B cell (primary cell): ENCODE results near the gene COL19A1. TPM values are rescaled to one million over a fixed set of nuclear protein-coding genes. Genes with fewer than 3 reads are reported as not detected.

Source experiments
- ATAC-seq: fragments of 200-7000 bp; cut with Tn5 transposase; one replicate; pipeline ENCODE4 v1.10.0; 2021; ENCODE audit warnings: low read depth, mild to moderate bottlenecking, moderate number of reproducible peaks, moderate library complexity
- CTCF ChIA-PET: fragments of 350-600 bp; sonication (Branson Sonifier 250); formaldehyde crosslinking; loops from one replicate; lab custom pipeline; 2021; ENCODE audit warnings: antibody characterized with exemption, inconsistent platforms; lab: Charles Lee
- POLR2A ChIA-PET: fragments of 350-600 bp; sonication (Branson Sonifier 250); formaldehyde crosslinking; loops from one replicate; lab custom pipeline; 2021; ENCODE audit warnings: antibody characterized with exemption; lab: Charles Lee
- DNase-seq: peaks from one replicate; pipeline ENCODE4 v3.0.0; 2013
- H2AFZ ChIP-seq: 2 replicates; pipeline ENCODE4 v1.6.1; 2012; ENCODE audit warnings: mild to moderate bottlenecking, low read depth, low read length; ENCODE audit not compliant: insufficient read depth, poor library complexity, severe bottlenecking
- H3K27ac ChIP-seq, 2 donors: 1 replicate in 1 of 2; 2 replicates in 1 of 2; pipeline ENCODE4 v1.5.1; 2012 to 2013; ENCODE audit warnings: low read length in 2 of 2, mild to moderate bottlenecking in 2 of 2, moderate library complexity in 1 of 2
- H3K27me3 ChIP-seq, 4 experiments: fragments of 200-600 bp in 1 of 4; sonication (generic) in 1 of 4; replicated peaks in 1 of 4; 1 replicate in 2 of 4; 2 replicates in 2 of 4; pipeline versions ENCODE4 v1.6.1 to v1.7.0; 2013 to 2016; ENCODE audit warnings: low read length in 3 of 4, mild to moderate bottlenecking in 2 of 4, mixed read lengths in 1 of 4, moderate library complexity in 1 of 4; ENCODE audit not compliant: insufficient read depth in 4 of 4, control insufficient read depth in 3 of 4; ENCODE audit errors: control extremely low read depth in 1 of 4
- H3K36me3 ChIP-seq, 2 experiments: replicated peaks in 1 of 2; 1 replicate in 1 of 2; 2 replicates in 1 of 2; pipeline versions ENCODE4 v1.6.1 to v1.7.1; 2013; ENCODE audit warnings: low read length in 1 of 2; ENCODE audit not compliant: insufficient read depth in 2 of 2, control insufficient read depth in 1 of 2; ENCODE audit errors: control extremely low read depth in 1 of 2, extremely low read depth in 1 of 2
- H3K4me1 ChIP-seq, 2 donors: fragments of 200-600 bp in 1 of 2; sonication (generic) in 1 of 2; 1 replicate in 1 of 2; 2 replicates in 1 of 2; pipeline versions ENCODE4 v1.5.1 to v1.6.1; 2013 to 2017; ENCODE audit warnings: low read length in 2 of 2; ENCODE audit not compliant: control insufficient read depth in 2 of 2, insufficient read depth in 2 of 2
- H3K4me2 ChIP-seq: replicated peaks from 2 replicates; pipeline ENCODE3; 2012; ENCODE audit warnings: mild to moderate bottlenecking, low read depth, low read length; ENCODE audit not compliant: poor library complexity, severe bottlenecking
- H3K4me3 ChIP-seq, 5 experiments: fragments of 200-600 bp in 1 of 5; sonication (generic) in 1 of 5; 1 replicate in 3 of 5; 2 replicates in 2 of 5; pipeline versions ENCODE4 v1.5.1 to v1.7.0; 2011 to 2016; ENCODE audit warnings: low read length in 4 of 5, mild to moderate bottlenecking in 4 of 5, low read depth in 2 of 5, control low read depth in 1 of 5, moderate library complexity in 1 of 5; ENCODE audit not compliant: insufficient read depth in 1 of 5; ENCODE audit errors: control extremely low read depth in 1 of 5, extremely low read depth in 1 of 5
- H3K79me2 ChIP-seq: fragments of 200-600 bp; sonication (generic); one replicate; pipeline ENCODE4 v1.6.0; 2016; ENCODE audit warnings: low read length; ENCODE audit not compliant: control insufficient read depth, insufficient read depth
- H3K9ac ChIP-seq: fragments of 200-600 bp; sonication (generic); 2 replicates; pipeline ENCODE4 v1.6.1; 2017; ENCODE audit warnings: mild to moderate bottlenecking, low read length, moderate library complexity
- H3K9me3 ChIP-seq, 3 donors: one replicate each; pipeline versions ENCODE4 v1.6.1 to v1.7.1; 2013; ENCODE audit warnings: low read length in 2 of 3; ENCODE audit not compliant: control insufficient read depth in 2 of 3, insufficient read depth in 1 of 3; ENCODE audit errors: control extremely low read depth in 1 of 3
- H4K20me1 ChIP-seq: 2 replicates; pipeline ENCODE4 v1.6.0; 2012; ENCODE audit warnings: mild to moderate bottlenecking, low read length; ENCODE audit not compliant: insufficient read depth, control insufficient read depth, poor library complexity, severe bottlenecking
- H3K27ac Mint-ChIP-seq: one replicate; pipeline ENCODE4 v1.8.0; 2021; ENCODE audit warnings: mixed read lengths
- H3K27me3 Mint-ChIP-seq: one replicate; pipeline ENCODE4 v1.8.0; 2021; ENCODE audit warnings: mixed read lengths
- H3K4me1 Mint-ChIP-seq: one replicate; pipeline ENCODE4 v1.8.0; 2021; ENCODE audit warnings: mixed read lengths
- H3K4me3 Mint-ChIP-seq: one replicate; pipeline ENCODE4 v1.8.0; 2021; ENCODE audit warnings: mixed read lengths
- H3K9me3 Mint-ChIP-seq: one replicate; pipeline ENCODE4 v1.8.0; 2022; ENCODE audit warnings: mixed read lengths; ENCODE audit not compliant: insufficient read depth
- CTCF ChIP-seq: fragments of 200-600 bp; IDR thresholded peaks from one replicate; pipeline ENCODE4 v1.8.0; 2022; ENCODE audit warnings: antibody characterized with exemption, mild to moderate bottlenecking
- EZH2 ChIP-seq: IDR thresholded peaks from 2 replicates; pipeline ENCODE4 v1.6.1; 2012; ENCODE audit warnings: borderline replicate concordance, low read depth, mild to moderate bottlenecking, moderate library complexity, low read length; ENCODE audit not compliant: insufficient read depth, poor library complexity, severe bottlenecking
- WGBS: methylation state at CpG from one replicate; pipeline ENCODE4 v1.1.5; 2013; ENCODE audit warnings: missing lambda C conversion rate; ENCODE audit not compliant: insufficient coverage; 5-methylcytosine and 5-hydroxymethylcytosine counted together
- intact Hi-C: fragments of 100-400 bp; cut with micrococcal nuclease; formaldehyde crosslinking; loops from one replicate; pipeline ENCODE4 v1.10.0; 2022
- polyA plus RNA-seq: library from polyadenylated mRNA; depleted of rRNA; stranded (reverse); fragments of >200 nt; gene quantifications from 2 replicates; pipeline ENCODE4 v1.2.3, GENCODE V29; 2012
- total RNA-seq, 2 donors: library from RNA; stranded (reverse); fragments of 120-200 nt in 1 of 2; gene quantifications; 1 replicate in 1 of 2; 2 replicates in 1 of 2; pipeline versions ENCODE4 v1.2.3 to v1.2.4, GENCODE V29; 2013 to 2022

Gene COL19A1
- total and polyA plus RNA-seq, 2 donors (not counting 1 experiment from before 2014, with no cell fraction given): 14.6 to 61.4 TPM

DNA sequence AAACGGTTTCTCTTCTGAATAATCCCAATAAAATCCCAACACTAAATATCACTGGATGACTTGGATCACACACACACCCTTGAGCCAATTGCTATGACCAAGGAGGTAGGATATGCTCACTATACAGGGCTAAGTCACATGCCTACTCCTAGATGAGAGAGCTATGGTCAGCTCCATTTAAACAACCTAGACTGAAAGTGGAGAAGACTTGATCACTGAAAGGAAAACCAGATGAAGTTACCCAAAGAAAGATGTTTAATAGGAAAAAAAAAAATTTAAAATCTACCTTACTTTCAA, 18.9 kb upstream of the COL19A1 start:
- Mint-ChIP-seq H3K4me1 (peaks cover 18% of the 10 kb centered on the region), H3K9me3 (no peaks in the 10 kb centered on the region), H3K27ac (no peak overlapping the region), H3K4me3 (no peak overlapping the region), H3K27me3 (no peaks in the 10 kb centered on the region)
- Histone ChIP-seq H3K4me3 (no peak overlapping the region), H3K4me1 (peaks cover 0 to 8% of the 10 kb centered on the region in 2 donors), H3K27ac (no peak overlapping the region), H2AFZ (no peak overlapping the region), H3K79me2 (peaks cover 9% of the 10 kb centered on the region), H3K4me2 (no peak overlapping the region), H3K36me3 (no peaks in the 10 kb centered on the region), H3K9me3 (peaks cover 0 to 2% (median 0%) of the 10 kb centered on the region in 3 donors), H3K9ac (no peak overlapping the region), H3K27me3 (no peaks in the 10 kb centered on the region), H4K20me1 (no peaks in the 10 kb centered on the region)
- ChIA-PET CTCF (interaction anchor here (0.7 to 1.5 kb wide), 2 partner anchors 10 to 58 kb away, joined by 4 to 5 read pairs; no protein-coding TSS in a partner anchor), POLR2A (no interaction called here)
- no peak for ATAC-seq
- no peak for TF ChIP-seq EZH2
- no peak for TF ChIP-seq CTCF
- intact Hi-C loops: no loop called here
- DNase-seq: no peak
- 83% methylated on average over 1 of the region's 1 CpG for WGBS

DNA sequence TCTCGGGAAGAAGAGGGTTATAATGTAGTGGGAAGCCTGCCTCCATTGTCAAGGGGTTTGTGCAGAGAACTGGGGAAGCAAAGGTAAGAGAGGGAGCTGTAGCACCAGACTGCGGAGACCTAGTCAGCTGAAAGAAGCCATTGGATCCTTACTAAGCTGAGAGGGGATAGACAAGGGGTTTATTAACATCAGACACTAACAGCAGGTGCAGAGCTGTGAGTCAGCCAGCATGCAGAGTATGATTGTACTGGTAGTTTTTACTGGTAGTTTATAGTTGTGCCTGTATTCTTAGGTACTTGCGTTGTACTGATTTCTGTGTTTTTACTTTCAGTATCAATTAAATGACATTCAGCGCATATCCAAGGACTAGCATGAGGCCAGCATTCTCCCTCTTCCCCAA, 17.8 kb upstream of the COL19A1 start:
- peaks cover 9% of the 10 kb centered on the region for H3K79me2 ChIP-seq
- no peak overlapping the region for H3K27ac Mint-ChIP-seq
- H3K36me3 ChIP-seq: no peaks in the 10 kb centered on the region
- H3K9ac ChIP-seq: no peak overlapping the region
- H3K27me3 Mint-ChIP-seq: no peaks in the 10 kb centered on the region
- intact Hi-C loops: no loop called here
- DNase-seq (no peak), ATAC-seq (no peak)
- H3K4me3 Mint-ChIP-seq: no peak overlapping the region
- no peak overlapping the region for H2AFZ ChIP-seq
- peaks cover 0 to 6% (median 0%) of the 10 kb centered on the region in 3 donors for H3K9me3 ChIP-seq
- H3K9me3 Mint-ChIP-seq: peaks cover 6% of the 10 kb centered on the region
- CTCF ChIA-PET: interaction anchor here (1.5 kb wide), 2 partner anchors 11 to 41 kb away, joined by 3 to 5 read pairs; no protein-coding TSS in a partner anchor
- H4K20me1 ChIP-seq: no peaks in the 10 kb centered on the region
- TF ChIP-seq CTCF (no peak), EZH2 (no peak)
- WGBS: 100% methylated on average over 1 of the region's 4 CpGs
- no peak overlapping the region for H3K4me3 ChIP-seq
- no peak overlapping the region for H3K27ac ChIP-seq
- no peaks in the 10 kb centered on the region for H3K4me1 ChIP-seq
- POLR2A ChIA-PET: no interaction called here
- H3K4me1 Mint-ChIP-seq: peaks cover 10% of the 10 kb centered on the region
- H3K4me2 ChIP-seq: no peak overlapping the region
- no peaks in the 10 kb centered on the region for H3K27me3 ChIP-seq
